GM04503 (cell line): Measurements from ENCODE around the gene LPGAT1.
"Not testable (repeated sequence)": the region's sequence is repeated elsewhere in the genome, so short reads cannot be mapped to it uniquely, and the experiment has no call there.

Experiments
- DNase-seq: peaks from one replicate; pipeline ENCODE4 v3.0.0-alpha.2; 2012; ENCODE audit warnings: low read depth

LPGAT1 gene

GRCh38 chr1:211703812-211704537 lies 126.6 kb downstream of the LPGAT1 start:
- no peak for DNase-seq

DNA sequence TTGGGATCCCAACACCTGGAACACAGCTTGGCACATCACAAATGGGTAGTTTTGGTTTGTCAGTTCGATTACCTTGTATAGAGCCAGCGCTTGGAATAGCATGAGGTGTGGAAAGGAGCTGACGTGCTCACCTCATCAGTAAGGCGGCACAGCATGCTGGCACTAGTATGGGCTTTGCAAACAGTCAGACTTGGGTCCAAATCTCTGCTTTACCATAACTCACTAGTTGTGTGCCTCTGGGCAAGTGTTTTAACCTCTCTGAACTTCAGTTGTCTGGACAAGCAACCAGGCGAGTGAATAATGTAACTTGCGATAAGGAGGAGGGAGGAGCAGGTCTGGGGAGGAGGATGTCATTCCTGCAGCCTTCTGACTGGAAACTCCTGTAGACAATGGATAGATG lies 128.8 kb downstream of the LPGAT1 start:
- no peak for DNase-seq

DNA sequence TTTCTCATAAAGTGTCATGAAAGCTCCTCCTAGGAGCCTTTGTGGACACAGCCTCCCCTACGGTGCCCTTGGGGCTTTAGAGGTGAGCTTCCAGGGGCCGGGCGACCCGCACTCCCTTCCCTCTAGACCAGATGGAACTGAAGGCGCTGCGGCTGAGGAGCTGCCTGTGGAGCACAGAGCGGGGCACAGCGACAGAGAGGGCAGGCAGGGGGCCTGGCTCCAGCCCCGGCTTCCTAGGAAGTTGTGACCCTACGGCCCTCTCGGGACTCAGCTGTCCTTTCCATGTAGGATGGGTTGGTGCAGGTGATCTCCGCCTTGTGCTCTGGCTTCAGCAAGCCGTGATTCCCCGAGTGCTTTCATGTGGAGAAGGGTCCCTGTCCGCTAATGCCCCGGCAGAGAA lies 131.5 kb downstream of the LPGAT1 start:
- DNase-seq, result no peak

- DNase-seq, result no peak
These were observed 132.2 kb downstream of the LPGAT1 start for GRCh38 chr1:211698161-211699026.

DNA sequence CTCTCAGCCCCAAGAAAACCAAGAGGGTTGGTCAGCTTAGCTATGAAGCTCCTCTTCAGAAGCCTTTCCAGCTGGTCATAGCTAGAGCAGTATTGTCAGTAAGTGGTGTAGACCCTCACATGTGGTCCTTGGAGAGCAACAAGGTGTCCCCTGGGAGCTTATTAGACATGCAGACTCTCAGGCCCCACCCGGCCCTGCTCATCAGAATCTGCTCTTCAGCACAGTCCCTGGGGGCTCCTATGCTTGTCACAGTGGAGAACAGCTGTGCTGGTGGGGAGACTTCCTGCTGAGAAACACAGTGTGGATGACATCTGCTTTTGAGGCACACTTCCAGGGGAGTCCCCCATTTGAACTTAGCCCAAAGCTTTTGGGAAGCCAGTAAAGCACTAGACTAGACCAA lies 133.2 kb downstream of the LPGAT1 start:
- no peak for DNase-seq

DNA sequence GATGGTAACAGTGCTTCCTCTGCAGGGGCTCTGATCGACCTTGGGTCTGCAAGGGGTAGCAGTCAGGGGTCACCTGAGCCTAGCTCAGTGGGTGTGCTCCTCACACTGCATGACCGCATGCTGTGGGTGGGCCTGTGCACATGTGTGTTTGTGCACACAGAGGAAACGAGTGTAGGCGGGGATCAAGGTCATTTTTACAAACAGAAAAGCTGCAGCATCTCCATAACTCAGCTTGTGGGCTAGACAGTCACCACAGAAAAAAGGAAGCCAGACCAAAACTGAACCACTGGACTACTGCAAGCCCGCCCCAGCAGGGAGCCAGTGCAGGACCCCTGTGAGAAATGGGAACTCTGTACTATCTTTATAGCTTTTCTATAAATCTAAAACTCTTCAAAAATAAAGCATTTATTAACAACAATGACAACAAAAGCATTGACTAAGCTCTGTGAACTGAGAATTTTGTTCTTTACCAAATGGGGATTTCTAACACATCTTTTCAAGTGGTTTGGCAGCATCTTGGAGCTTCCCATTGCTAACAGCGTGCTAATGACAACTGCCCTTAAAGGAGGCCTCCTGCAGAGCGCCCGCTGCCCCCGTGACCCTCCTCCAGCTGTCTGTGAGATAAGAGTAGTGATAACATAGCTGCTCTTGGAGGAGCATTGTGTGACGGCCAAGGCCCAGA lies 135.3 kb downstream of the LPGAT1 start:
- no peak for DNase-seq

GRCh38 chr1:211693911-211694310 lies 136.7 kb downstream of the LPGAT1 start:
- DNase-seq, result not testable (repeated sequence)
